Embryonic facial prominence (tissue), 1 donor: Measurements from ENCODE around the gene ING4.

ENCODE experiments used
- DNase-seq: peaks from one replicate; pipeline ENCODE4 v3.0.0-alpha.2; 2016; ENCODE audit errors: extremely low spot score

The ING4 gene

GRCh38 chr12:6635856-6636531 is 26.9 kb downstream of the ING4 start, which contains the start of gene LPAR5:
LPAR5 (minus strand) TSS chr12:6635959; CDS start chr12:6621248, 14,711 bp downstream.
- no peak for DNase-seq

GRCh38 chr12:6635375-6635855 is 27.5 kb downstream of the ING4 start:
- no peak for DNase-seq

- DNase-seq = no peak
Observed at GRCh38 chr12:6632026-6632983, 30.6 kb downstream of the ING4 start.

- no peak for DNase-seq
Observed at GRCh38 chr12:6631549-6631961, 31.4 kb downstream of the ING4 start.

- no peak for DNase-seq
Observed at GRCh38 chr12:6630736-6631135, 32.2 kb downstream of the ING4 start.

- no peak for DNase-seq
Observed at GRCh38 chr12:6627616-6628015, 35.3 kb downstream of the ING4 start.

- no peak for DNase-seq
Observed at GRCh38 chr12:6626654-6627283, 36.1 kb downstream of the ING4 start.

- no peak for DNase-seq
Observed at GRCh38 chr12:6620885-6621274, 42.0 kb downstream of the ING4 start.

- no peak for DNase-seq
Observed at GRCh38 chr12:6620137-6620884, 42.6 kb downstream of the ING4 start.

- DNase-seq = no peak
Observed at GRCh38 chr12:6618483-6619225, 44.3 kb downstream of the ING4 start.

- no peak for DNase-seq
Observed at GRCh38 chr12:6615802-6616201, 47.1 kb downstream of the ING4 start.

GRCh38 chr12:6614513-6615172 is 48.3 kb downstream of the ING4 start:
- DNase-seq = no peak

GRCh38 chr12:6613776-6614512 is 49.0 kb downstream of the ING4 start:
- DNase-seq = peak; percentile 96

- DNase-seq = no peak
Observed at GRCh38 chr12:6613015-6613775, 49.7 kb downstream of the ING4 start.

GRCh38 chr12:6612652-6613014 is 50.3 kb downstream of the ING4 start:
- no peak for DNase-seq

GRCh38 chr12:6612247-6612646 is 50.7 kb downstream of the ING4 start:
- no peak for DNase-seq

- no peak for DNase-seq
Observed at GRCh38 chr12:6608592-6609281, 54.2 kb downstream of the ING4 start.
